HG02943 (cell line): ENCODE results near the gene MARCHF2.

Experiments used
- ATAC-seq: cut with Tn5 transposase; IDR thresholded peaks from one replicate; pipeline ENCODE4 v1.9.1; 2021; ENCODE audit warnings: mild to moderate bottlenecking, low read depth, moderate library complexity; ENCODE audit not compliant: unreplicated experiment

The MARCHF2 gene

DNA sequence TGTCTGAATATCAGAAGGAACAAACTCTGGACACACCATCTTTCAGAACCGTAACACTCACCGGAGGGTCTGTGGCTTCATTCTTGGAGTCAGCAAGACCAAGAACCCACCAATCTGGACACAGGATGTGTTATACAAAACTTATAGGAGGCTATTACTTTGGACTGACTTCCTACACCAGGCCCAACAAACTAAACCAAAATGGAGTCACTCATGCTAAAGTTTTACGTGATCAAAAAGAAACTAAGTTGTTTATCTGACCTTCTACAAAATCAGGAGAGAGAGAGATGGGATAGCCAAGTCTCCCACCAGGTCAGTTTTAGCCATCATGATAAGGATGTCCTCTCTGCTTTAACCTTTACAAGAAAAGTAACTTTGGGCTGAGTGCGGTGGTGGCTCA lies 26.1 kb upstream of the MARCHF2 start:
- no peak for ATAC-seq

DNA sequence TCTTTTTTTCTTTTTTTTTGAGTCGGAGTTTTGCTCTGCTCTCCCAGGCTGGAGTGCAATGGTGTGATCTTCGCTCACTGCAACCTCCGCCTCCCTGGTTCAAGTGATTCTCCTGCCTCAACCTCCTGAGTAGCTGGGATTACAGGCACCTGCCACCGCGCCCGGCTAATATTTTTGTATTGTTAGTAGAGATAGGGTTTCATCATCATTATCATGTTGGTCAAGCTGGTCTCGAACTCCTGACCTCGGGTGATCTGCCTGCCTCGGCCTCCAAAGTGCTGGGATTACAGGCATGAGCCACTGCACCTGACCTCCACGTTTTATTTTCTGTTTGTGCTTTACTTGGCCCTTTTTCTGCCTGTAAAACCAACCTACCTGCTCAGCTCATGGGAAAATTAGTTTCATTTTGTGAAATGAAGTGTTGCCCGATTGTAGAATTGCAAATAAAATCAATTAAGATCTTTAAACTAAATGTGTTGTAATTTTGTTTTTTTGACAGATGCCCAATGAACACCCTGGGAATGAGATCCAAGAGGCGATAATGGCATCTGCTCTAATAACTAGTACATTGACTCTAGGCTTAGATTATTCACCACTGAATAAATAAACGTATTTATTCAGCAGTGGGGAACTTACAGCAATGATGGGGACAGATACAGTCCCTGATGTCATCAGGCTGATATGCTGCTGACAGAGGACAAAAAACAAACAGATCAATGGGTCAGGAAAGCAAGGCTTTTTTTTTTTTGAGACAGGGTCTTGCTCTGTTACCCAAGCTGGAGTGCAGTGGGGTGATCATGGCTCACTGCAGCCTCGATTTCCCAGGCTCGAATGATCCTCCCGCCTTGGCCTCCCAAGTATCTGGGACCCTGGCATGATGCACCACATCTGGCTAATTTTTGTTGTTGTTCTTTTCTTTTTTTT lies 25.2 kb upstream of the MARCHF2 start:
- no peak for ATAC-seq

DNA sequence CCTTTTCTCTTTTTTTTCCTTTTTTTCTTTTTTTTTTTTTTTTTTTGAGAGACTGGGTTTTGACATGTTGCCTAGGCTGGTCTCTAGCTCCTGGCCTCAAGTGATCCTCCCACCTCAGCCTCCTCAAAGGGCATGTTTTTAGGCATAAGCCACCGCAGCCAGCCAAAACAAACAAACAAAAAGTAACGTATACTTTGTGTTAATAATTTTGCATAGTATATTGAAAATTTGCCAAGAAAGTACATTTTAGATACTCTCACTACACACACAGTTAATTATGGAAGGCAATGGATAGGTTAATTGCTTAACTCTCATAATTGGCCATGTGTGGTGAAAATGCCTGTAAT lies 24.5 kb upstream of the MARCHF2 start:
- ATAC-seq, result no peak

DNA sequence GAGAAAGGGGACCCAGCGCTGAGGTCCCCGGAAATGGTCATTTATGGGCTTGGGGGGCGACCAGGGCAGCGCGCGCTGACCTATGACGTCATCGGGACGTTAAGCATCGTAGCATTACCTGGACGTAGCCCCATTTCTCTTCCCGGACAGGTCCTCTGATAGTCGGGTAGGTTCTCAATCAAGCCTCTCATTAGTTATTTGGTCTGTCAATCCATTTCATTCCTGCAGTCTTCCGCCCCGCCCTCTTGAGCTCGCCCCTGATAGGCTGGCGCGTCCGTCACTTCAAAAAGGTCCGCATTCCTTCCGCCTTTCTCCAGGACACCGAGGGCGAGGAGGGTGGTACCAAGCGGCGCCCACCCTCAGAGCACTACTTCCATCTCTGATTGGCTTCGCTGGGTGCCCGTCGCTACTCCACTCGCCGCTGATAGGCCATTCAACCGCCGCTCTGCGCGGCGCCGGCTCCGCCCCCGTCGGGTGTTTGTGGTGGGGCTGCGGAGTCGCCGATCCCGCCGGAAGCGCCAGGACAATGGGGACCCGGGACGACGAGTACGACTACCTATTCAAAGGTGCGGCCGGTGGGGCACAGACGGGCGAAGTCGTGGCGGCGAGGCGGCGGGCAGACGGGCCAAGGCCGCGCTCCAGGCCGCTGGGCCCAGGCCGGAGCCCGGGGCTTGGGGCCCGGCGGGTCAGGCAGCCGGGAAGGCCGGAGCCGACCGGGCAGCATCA lies 23.1 kb upstream of the MARCHF2 start, which contains the start of gene RAB11B:
TSS of gene RAB11B (plus strand) at position 470 of the 726 bp plus-strand sequence. CDS start at position 527, 57 bp downstream.
- ATAC-seq, result peak; percentile 91

DNA sequence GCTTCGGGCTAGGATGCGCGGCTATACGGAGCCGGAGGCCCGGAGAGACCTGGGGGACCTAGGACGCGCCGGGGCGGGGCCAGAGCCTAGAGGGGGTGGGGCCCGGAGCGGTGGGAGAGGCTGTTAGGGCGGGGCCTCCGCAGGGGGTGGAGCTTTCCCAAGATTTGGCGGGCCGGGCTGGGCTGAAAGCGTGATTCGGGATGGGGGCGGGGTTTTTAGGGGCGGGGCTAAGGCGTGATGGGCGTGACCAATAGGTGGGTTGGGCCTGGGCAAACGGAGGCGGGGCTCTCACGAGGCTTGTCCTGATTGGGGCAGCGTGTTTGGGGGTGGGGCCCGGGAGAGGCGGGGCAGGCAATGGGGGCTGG lies 22.5 kb upstream of the MARCHF2 start:
- ATAC-seq, result peak; percentile 42

DNA sequence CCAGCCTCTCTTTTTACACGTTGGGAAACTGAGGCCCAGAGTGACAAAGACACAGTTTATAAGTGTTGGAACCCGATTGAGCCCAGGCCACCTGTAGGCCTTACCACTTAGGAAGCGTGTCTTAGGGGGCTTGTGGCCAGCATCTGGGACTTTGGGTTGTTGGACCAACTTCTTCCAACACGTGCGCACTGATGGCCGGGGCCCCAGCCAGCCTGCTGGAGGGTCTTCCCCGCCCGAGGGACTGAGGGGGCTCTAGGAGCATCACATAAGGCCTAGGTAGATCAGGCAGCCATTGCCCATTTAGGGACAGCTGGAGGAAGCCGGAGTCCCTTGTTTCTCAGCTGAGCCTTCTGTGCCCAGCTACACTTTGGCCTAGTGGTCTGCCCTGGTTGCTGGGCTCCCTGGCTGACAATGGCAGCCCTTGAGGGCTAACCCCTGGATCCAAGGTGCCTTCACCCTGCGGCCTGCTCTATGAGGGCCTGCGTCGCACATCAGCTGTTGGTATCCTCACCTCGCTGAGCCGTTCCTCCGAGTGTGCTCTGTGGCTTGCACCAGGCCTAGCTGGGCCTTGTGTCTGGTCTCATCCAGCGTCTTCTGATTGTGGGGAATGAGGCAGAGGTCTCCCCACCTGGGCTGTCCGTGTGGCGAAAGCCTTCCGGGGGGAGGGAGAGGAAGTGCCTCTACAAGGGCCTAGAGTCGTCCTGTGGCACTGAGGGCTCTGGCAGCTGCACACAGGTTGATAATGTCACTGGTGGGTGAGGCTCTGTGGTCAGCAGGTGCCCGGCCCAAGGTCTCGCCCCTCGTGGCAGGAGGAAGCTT lies 21.7 kb upstream of the MARCHF2 start:
- ATAC-seq, result no peak

DNA sequence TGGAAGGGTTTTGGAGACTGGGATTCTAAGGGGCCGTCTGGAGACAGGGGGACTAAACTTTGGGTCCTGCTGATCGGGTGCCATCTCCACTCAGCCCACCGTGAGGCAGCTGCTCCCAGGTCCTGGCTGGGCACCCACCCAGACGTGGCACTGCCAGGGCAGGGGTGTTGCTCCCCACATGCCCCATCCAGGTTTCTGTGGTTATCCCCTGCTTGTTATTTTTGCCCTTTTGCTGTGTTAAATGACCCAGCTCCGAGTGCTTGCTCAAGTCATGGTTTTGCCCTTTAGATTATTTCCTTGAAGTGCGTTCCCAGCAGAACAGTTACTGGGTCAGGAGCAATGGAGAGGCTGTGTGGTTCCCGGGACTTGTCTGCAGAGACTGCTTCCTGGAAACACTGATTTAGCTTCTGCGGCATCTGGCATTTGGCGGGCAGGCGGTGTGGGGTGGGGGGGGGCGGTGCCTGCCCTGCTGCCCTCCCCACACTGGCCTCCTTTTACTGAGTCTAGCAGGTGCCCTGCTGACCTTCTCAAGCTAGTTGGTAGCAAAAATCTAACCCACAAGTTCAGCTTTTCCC lies 21.0 kb upstream of the MARCHF2 start:
- ATAC-seq, result no peak

DNA sequence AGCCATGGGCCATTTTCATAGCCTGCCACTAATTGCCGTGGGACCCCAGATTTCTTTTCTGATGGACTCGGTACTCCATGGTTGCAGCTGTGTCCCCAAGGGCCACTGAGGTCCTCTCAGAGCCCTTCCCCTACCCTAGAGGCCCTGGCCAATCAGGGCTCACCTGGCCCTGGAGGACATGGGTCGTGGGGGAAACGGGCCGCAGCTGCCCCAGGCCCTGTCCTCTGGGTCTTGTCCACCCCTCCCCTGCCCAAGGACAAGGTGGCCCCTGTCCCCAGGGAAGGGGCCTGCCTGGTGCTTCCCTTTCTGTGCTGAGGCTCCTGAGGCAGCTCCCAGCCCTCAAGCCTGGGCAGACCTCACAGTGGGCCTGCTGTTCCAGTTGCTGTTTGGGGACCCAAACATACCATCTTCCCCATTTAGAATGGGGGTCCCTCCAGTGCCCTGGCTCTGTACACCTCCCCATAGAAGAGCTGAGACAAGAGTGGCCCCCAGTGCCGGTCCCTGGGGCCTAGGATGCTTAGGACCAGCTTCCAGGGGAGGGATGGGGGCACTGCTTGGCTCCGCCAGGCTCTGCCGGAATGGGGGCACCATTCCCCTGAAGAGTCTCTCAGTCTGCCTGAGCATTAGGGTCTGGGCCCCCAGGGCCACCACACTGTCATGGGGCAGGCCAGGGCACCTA lies 19.8 kb upstream of the MARCHF2 start:
- ATAC-seq, result no peak

DNA sequence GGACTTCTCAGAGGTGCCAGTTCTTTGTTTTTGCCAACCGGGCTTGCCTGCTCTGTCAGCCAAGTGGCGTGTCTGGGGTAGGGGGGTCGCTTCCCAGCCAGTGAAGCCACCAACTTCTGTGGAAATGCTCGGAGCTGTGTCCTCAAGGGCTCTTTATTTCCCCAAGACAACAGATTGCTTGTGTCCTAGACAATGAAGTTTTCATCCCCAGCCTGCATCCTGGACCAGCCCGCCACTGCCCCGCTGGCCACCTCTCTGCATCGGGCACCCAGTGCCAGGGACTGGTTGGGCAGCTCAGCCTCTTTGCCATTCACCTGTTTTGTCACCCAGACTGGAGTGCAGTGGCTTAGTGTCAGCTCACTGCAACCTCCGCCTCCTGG lies 19.2 kb upstream of the MARCHF2 start:
- no peak for ATAC-seq

DNA sequence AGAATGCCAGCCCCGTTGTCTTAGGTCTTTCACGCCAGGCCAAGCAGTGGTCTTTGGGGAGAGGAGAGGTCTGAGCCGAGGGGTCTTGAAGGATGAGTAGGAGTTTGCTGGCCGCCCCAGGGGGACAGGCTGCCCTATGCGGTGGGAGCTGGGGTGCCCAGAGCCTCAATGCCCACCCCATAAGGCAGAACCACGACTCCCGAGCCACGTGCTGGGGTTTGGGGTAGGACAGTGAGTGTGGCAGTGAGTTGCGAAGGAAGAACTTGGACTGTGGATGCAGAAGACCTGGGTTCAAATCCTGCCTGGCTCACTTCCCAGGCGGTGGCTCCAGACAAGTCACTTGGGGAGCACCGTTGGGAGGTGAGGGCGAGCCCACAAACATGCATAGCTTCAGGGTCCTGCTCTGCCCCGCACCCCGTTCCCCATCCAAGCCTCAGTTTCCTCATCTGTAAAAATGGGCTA lies 17.5 kb upstream of the MARCHF2 start:
- ATAC-seq, result no peak

DNA sequence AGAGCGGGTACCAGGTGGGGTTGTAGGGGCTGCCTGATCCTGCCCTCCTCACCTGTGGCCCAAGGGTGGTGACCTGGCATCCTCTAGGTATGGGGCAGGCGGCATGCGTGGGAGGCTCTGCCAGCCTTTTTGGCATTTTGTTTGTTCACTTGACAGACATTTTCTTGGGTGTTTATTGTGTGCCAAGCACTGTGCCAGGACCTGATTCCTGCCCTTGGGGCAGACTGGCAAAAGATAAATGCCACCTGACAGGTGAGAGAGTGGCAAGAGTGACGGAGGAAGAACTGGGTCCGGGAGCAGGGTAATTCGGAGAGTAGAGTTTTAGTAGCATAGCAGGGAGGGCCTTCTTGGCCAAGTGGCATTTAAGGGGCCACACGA lies 16.9 kb upstream of the MARCHF2 start:
- no peak for ATAC-seq

DNA sequence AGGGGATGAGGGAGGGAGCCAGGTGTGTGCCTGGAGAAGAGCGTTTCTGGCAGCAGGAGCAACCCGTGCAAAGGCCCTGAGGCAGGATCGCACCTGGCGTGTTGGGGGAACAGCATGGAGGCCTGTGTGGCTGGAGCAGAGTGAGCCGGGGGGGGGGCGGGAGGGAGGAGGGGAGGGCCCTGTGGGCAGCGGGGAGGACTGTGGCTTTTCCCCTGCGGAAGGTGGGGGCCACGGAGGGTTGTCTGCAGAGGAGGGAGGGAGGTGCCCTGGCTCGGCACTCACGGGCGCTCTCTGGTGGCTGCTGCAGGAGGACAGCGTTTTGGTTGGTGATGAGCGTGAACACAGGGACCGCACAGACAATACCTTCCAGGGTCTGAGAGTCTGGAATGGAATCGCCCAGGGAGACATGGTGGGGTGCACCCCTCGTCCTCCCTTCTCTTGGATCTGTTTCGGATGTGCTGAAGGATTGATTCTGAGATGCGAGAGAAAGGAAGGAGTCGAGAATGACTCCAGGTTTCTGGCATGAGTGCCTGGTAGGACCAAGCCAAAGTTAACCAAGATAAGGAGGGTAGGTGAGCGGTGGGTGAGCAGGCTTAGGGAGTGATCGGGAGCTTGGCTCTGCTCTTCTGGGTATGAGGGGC lies 16.4 kb upstream of the MARCHF2 start:
- ATAC-seq, result no peak

DNA sequence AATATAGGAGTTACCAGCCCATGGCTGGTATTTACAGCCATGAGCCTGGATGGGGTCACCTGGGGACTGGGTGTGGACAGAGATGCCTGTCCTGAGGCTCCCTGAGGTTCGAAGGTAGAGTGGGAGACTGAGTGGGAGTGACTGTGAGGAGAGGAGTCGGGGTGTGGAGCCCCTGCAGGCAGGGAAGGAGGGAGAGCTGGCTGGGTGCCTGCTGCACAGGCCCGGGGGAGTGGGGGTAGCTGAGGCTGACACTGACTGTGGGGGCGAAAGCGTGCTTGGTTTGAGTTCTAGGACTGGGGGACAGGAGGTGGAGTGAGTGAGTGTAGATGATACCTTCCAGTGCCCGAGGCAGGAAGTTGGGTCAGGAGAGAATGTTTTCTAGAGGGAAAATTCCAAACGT lies 15.8 kb upstream of the MARCHF2 start:
- no peak for ATAC-seq

DNA sequence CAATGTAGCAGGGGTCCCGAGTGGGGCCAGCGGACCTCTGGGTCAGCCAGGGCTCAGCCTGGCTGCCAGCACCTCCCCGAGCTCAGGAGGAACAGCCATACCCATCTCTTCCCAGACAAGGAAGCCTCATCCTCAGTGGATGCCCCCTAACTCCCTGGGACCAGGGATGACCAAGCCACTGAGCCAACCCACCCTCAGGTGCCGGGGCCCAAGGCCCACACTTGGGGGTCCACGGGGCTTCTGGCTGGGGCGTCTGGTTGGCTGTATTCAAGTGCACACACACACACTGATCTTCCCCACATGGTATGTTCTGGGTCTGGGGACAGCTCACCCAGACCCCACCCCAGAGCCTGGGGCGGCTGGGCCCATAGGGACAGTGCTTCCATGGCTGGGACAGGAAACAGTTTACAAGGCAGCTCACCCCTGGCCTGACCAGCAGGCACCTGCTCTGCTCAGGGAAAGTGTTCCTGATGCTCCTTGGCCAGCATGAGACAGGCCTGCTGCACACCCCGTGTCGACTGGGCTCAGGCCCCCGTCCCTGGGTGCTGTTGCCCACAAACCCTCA lies 15.3 kb upstream of the MARCHF2 start:
- ATAC-seq, result no peak

DNA sequence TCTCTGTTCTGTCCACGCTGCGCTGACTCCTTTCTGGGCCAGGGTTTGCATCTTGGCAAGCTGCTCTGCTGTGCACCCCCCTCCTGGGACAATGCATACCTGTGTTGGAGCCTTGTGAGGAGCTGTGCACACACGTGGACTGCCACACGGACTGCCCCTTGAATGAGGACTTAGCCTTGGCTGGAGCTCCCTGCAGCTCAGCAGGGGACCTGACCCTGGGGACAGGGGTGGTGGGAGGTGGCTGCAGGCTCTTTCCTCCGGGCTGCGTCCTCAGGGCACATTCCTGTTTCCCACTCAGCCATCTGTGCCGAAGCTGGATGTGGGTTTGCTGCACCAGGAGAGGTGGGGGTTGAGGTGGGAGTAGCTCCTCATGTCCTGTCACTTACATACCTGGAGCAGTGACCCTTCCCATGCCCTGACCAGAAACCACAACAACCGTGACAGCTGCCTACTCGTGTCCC lies 14.8 kb upstream of the MARCHF2 start:
- no peak for ATAC-seq

DNA sequence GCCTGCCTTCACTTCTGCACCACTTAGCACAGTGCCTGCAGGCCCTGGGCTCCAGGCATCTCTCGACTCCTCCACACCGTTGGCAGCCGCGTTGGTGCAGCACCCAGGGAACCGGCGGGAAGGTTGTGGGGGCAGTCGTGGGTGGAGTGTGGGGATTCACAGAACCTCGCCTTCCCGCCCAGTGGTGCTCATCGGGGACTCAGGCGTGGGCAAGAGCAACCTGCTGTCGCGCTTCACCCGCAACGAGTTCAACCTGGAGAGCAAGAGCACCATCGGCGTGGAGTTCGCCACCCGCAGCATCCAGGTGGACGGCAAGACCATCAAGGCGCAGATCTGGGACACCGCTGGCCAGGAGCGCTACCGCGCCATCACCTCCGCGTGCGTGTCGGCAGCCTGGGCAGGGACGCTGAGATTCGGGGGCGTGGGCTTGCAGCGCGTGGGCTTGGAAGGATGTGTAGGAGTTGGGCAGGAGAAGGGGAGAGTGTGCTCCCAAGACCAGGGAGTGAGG lies 13.4 kb upstream of the MARCHF2 start:
- ATAC-seq, result no peak

DNA sequence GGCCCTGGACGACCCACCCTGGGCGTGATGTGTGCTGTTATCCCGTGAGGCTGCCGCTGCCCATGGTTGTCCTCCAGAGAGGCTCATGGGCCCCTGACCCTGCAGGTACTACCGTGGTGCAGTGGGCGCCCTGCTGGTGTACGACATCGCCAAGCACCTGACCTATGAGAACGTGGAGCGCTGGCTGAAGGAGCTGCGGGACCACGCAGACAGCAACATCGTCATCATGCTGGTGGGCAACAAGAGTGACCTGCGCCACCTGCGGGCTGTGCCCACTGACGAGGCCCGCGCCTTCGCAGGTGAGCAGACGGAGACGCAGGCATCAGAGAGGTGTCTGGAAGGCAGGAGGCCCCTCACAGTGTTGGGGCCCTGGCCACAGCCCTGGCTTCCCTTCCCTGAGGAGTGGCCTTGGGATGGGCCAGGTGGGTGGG lies 11.1 kb upstream of the MARCHF2 start:
- no peak for ATAC-seq

DNA sequence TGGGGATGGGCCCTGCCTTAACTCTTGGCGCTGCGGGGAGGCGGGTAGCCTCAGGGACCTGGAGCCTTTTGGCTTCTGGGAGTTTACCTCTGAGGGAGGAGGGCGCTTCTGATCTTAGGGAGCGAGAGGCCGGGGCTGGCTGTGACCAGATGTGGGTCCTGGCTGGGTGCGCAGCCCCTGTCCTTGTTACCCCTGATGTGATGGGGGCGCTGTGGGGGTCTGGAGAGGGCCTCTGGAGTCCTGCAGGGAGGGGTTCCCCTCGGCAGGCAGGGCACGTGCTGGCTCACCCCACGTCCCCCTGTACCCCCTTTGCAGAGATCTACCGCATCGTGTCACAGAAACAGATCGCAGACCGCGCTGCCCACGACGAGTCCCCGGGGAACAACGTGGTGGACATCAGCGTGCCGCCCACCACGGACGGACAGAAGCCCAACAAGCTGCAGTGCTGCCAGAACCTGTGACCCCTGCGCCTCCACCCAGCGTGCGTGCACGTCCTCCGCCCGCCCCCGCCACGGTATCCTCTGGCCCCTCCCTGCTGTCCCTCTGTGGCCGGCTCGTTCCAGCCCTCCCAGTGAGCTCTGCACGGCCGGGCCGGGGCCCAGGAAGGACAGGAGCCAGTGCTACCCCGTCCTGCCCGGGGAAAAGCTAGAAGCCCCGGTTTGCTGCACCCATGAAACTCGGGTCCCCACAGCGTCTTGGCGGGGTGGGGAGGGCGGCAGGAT lies 9.8 kb upstream of the MARCHF2 start:
- ATAC-seq, result no peak

DNA sequence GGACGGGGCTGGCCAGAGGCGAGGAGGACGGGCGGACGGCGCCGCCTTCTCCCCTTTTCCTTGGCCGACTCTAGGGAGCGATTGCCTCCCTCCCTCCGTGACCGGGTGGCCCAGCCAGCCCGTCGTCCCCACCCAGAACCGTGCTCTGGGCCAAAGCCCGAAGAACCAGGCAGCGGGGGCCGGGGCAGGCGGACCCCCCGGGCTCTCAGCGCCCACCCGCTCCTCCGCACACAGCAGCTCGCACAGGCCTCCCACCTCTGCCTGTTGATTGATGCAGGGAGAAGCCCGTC lies 9.3 kb upstream of the MARCHF2 start:
- no peak for ATAC-seq
